ENCODE measurements around the gene EVA1C.

DNA sequence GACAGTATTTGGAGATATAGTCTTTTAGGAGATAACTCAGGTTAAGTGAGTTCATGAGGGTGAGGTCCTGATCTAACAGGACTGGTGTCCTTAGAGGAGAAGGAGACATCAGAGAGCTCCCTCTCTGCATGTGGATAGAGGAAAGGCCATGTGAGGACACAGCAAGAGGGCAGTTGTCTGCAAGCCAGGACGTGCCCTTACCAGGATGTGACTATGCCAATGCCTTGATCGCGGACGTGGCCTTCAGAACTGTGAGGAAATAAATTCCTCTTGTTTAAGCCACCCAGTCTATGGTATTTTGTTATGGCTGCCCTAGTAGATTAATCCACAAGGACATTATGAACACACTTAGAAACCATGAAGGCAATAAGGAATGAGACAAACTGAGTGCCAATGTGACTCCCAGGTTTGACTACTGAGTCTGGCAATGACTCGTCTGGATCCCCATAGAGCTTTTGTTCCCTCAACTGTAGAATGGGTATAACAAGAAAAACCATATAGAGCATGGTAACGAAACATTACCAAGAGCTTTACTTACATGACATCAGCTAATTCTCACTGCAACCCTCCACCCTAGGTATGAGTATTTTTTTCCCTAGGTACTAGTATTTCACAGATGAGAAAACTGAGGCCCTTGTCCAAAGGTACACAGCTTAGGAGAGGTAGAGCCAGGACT is 26.2 kb upstream of the EVA1C start:
- TF ChIP-seq, protein P1, sequence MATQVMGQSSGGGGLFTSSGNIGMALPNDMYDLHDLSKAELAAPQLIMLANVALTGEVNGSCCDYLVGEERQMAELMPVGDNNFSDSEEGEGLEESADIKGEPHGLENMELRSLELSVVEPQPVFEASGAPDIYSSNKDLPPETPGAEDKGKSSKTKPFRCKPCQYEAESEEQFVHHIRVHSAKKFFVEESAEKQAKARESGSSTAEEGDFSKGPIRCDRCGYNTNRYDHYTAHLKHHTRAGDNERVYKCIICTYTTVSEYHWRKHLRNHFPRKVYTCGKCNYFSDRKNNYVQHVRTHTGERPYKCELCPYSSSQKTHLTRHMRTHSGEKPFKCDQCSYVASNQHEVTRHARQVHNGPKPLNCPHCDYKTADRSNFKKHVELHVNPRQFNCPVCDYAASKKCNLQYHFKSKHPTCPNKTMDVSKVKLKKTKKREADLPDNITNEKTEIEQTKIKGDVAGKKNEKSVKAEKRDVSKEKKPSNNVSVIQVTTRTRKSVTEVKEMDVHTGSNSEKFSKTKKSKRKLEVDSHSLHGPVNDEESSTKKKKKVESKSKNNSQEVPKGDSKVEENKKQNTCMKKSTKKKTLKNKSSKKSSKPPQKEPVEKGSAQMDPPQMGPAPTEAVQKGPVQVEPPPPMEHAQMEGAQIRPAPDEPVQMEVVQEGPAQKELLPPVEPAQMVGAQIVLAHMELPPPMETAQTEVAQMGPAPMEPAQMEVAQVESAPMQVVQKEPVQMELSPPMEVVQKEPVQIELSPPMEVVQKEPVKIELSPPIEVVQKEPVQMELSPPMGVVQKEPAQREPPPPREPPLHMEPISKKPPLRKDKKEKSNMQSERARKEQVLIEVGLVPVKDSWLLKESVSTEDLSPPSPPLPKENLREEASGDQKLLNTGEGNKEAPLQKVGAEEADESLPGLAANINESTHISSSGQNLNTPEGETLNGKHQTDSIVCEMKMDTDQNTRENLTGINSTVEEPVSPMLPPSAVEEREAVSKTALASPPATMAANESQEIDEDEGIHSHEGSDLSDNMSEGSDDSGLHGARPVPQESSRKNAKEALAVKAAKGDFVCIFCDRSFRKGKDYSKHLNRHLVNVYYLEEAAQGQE (IDR thresholded peaks at IDR 0.05; ENCODE audit: low read depth), result no peak
- TF ChIP-seq EP300 (IDR thresholded peaks at IDR 0.05; ENCODE audit: borderline replicate concordance) (no peak), TAF1 (IDR thresholded peaks at IDR 0.05; ENCODE audit: low read depth) (no peak), RAD21 (IDR thresholded peaks at IDR 0.05; ENCODE audit: low read depth) (no peak), TEAD4 (IDR thresholded peaks at IDR 0.05) (no peak), CREB1 (IDR thresholded peaks at IDR 0.05; ENCODE audit: low read depth) (no peak), EGR1 (IDR thresholded peaks at IDR 0.05) (no peak), YY1 (IDR thresholded peaks at IDR 0.05; ENCODE audit: low read depth) (no peak), CEBPB (IDR thresholded peaks at IDR 0.05) (no peak)
- TF ChIP-seq, protein P2, sequence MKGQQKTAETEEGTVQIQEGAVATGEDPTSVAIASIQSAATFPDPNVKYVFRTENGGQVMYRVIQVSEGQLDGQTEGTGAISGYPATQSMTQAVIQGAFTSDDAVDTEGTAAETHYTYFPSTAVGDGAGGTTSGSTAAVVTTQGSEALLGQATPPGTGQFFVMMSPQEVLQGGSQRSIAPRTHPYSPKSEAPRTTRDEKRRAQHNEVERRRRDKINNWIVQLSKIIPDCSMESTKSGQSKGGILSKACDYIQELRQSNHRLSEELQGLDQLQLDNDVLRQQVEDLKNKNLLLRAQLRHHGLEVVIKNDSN (IDR thresholded peaks at IDR 0.05), result no peak
- TF ChIP-seq, protein P3, sequence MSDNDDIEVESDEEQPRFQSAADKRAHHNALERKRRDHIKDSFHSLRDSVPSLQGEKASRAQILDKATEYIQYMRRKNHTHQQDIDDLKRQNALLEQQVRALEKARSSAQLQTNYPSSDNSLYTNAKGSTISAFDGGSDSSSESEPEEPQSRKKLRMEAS (IDR thresholded peaks at IDR 0.05), result no peak
